ENCODE results near the gene GSN. TPM values are rescaled to one million over a fixed set of nuclear protein-coding genes. Genes with fewer than 3 reads are reported as not detected.
"Not testable (repeated sequence)": the region's sequence is repeated elsewhere in the genome, so short reads cannot be mapped to it uniquely, and the experiment has no call there.

The GSN gene
- total RNA-seq, 1 experiment from 2014 or later = 21.9 TPM

- peak; percentile 20 for DNase-seq (ENCODE audit: unreplicated experiment)
These were observed 21.9 kb downstream of the GSN start for GRCh38 chr9:121289772-121290370.

GRCh38 chr9:121291536-121291935, 23.6 kb downstream of the GSN start:
- ChIA-PET CTCF (interaction anchor here (0.6 to 1.2 kb wide), 3 partner anchors 13 to 156 kb away, joined by 3 to 4 read pairs (median 3); no protein-coding TSS in a partner anchor), POLR2A (interaction anchor here (1.1 kb wide), 1 partner anchor 90 kb away, joined by 3 read pairs; no protein-coding TSS in a partner anchor)
- BruUV-seq (replicated peaks); H3K27me3 Mint-ChIP-seq (ENCODE audit: insufficient read depth, unreplicated experiment); H3K4me3 Mint-ChIP-seq (ENCODE audit: unreplicated experiment); H3K36me3 Mint-ChIP-seq (ENCODE audit: insufficient read depth, unreplicated experiment); DNase-seq (ENCODE audit: unreplicated experiment); intact Hi-C loops (cut with micrococcal nuclease); H3K27ac Mint-ChIP-seq (ENCODE audit: low read depth, unreplicated experiment); H3K9me3 Mint-ChIP-seq (ENCODE audit: unreplicated experiment): not testable (repeated sequence)
- peaks cover 34% of the 10 kb centered on the region for H3K4me1 Mint-ChIP-seq (ENCODE audit: insufficient read depth, unreplicated experiment)

More at GRCh38 chr9:121289772-121290370, 21.9 kb downstream of the GSN start:
- Mint-ChIP-seq H3K27me3 (ENCODE audit: insufficient read depth, unreplicated experiment) (no peaks in the 10 kb centered on the region), H3K9me3 (ENCODE audit: unreplicated experiment) (no peaks in the 10 kb centered on the region), H3K4me1 (ENCODE audit: insufficient read depth, unreplicated experiment) (peaks cover 44% of the 10 kb centered on the region), H3K4me3 (ENCODE audit: unreplicated experiment) (no peak overlapping the region), H3K27ac (ENCODE audit: low read depth, unreplicated experiment) (peak overlapping the region; percentile 80), H3K36me3 (ENCODE audit: insufficient read depth, unreplicated experiment) (peaks cover 4% of the 10 kb centered on the region)
- ChIA-PET POLR2A (interaction anchor here (0.7 to 5.8 kb wide), 7 partner anchors 12 to 83 kb away, joined by 3 to 70 read pairs (median 5); partner anchors contain the start of gene GSN), CTCF (interaction anchor here (0.5 to 6.2 kb wide), 9 partner anchors 12 to 306 kb away, joined by 3 to 53 read pairs (median 7); partner anchors contain the start of genes GSN and RAB14)
- TF ChIP-seq, protein P1, sequence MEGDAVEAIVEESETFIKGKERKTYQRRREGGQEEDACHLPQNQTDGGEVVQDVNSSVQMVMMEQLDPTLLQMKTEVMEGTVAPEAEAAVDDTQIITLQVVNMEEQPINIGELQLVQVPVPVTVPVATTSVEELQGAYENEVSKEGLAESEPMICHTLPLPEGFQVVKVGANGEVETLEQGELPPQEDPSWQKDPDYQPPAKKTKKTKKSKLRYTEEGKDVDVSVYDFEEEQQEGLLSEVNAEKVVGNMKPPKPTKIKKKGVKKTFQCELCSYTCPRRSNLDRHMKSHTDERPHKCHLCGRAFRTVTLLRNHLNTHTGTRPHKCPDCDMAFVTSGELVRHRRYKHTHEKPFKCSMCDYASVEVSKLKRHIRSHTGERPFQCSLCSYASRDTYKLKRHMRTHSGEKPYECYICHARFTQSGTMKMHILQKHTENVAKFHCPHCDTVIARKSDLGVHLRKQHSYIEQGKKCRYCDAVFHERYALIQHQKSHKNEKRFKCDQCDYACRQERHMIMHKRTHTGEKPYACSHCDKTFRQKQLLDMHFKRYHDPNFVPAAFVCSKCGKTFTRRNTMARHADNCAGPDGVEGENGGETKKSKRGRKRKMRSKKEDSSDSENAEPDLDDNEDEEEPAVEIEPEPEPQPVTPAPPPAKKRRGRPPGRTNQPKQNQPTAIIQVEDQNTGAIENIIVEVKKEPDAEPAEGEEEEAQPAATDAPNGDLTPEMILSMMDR (IDR thresholded peaks at IDR 0.05; ENCODE audit: unreplicated experiment) = no peak
- intact Hi-C loops (cut with micrococcal nuclease) = no loop called here
- BruUV-seq (replicated peaks) = no TSS peak

DNA sequence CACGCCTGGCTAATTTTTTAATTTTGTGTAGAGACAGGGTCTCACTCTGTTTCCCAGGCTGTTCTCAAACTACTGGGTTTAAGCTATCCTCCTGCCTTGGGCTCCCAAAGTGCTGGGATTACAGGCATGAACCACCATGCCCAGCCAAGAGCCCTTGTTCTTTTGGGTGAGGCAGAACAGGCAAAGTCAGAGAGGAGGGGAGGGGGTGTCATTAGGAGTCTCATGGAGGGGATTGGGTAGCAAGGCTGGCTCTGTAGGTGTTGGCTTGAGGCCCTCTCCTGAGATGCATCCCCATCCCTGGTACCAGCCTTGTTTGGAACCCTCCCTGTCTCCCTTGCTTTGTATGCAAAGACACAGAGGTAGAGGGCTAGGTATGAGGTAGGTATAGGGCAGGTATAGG, 24.1 kb downstream of the GSN start:
- no peaks in the 10 kb centered on the region for H3K9me3 Mint-ChIP-seq (ENCODE audit: unreplicated experiment)
- intact Hi-C loops (cut with micrococcal nuclease) = no loop called here
- H3K36me3 Mint-ChIP-seq (ENCODE audit: insufficient read depth, unreplicated experiment) = peaks cover 4% of the 10 kb centered on the region
- TF ChIP-seq, protein P1 (IDR thresholded peaks at IDR 0.05; ENCODE audit: unreplicated experiment) = no peak
- DNase-seq (ENCODE audit: unreplicated experiment) = no peak
- CTCF ChIA-PET = interaction anchor here (0.6 to 1.2 kb wide), 3 partner anchors 14 to 156 kb away, joined by 3 to 4 read pairs (median 3); no protein-coding TSS in a partner anchor
- POLR2A ChIA-PET = interaction anchor here (1.1 kb wide), 1 partner anchor 90 kb away, joined by 3 read pairs; no protein-coding TSS in a partner anchor
- H3K4me3 Mint-ChIP-seq (ENCODE audit: unreplicated experiment) = no peak overlapping the region
- BruUV-seq (replicated peaks) = no TSS peak
- no peak overlapping the region for H3K27ac Mint-ChIP-seq (ENCODE audit: low read depth, unreplicated experiment)
- peaks cover 30% of the 10 kb centered on the region for H3K4me1 Mint-ChIP-seq (ENCODE audit: insufficient read depth, unreplicated experiment)
- no peaks in the 10 kb centered on the region for H3K27me3 Mint-ChIP-seq (ENCODE audit: insufficient read depth, unreplicated experiment)

DNA sequence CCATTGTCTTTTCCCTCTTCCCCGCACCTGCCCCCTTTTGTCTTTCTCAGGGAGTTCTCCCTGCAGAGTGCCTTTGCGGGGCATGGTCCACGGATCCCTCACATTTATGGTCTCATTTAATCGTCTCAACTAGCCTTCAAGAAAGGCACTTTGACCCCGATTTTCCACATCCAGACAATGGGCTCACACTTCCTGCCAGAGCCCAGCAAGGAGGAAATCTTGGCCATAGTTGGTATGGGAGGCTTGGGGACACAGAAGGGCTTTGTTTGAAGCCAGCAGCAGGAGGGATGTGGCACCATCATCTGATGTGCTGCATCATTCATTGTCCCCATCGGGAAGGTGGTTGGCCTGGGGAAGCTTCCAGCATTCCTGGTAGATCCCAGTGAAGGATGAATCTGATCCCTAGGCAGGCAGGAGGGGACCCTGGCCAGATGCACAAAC, 24.9 kb downstream of the GSN start:
- H3K4me1 Mint-ChIP-seq (ENCODE audit: insufficient read depth, unreplicated experiment) = peaks cover 22% of the 10 kb centered on the region
- CTCF ChIA-PET = interaction anchor here (0.8 kb wide), 1 partner anchor 14 kb away, joined by 4 read pairs; no protein-coding TSS in a partner anchor
- POLR2A ChIA-PET = interaction anchor here (1.1 kb wide), 1 partner anchor 89 kb away, joined by 3 read pairs; no protein-coding TSS in a partner anchor
- H3K27ac Mint-ChIP-seq (ENCODE audit: low read depth, unreplicated experiment) = no peak overlapping the region
- intact Hi-C loops (cut with micrococcal nuclease) = no loop called here
- H3K27me3 Mint-ChIP-seq (ENCODE audit: insufficient read depth, unreplicated experiment) = no peaks in the 10 kb centered on the region
- TF ChIP-seq, protein P1 (IDR thresholded peaks at IDR 0.05; ENCODE audit: unreplicated experiment) = no peak
- H3K4me3 Mint-ChIP-seq (ENCODE audit: unreplicated experiment) = no peak overlapping the region
- no peak for DNase-seq (ENCODE audit: unreplicated experiment)
- peaks cover 3% of the 10 kb centered on the region for H3K36me3 Mint-ChIP-seq (ENCODE audit: insufficient read depth, unreplicated experiment)
- H3K9me3 Mint-ChIP-seq (ENCODE audit: unreplicated experiment) = no peaks in the 10 kb centered on the region
- BruUV-seq (replicated peaks) = no TSS peak

All from MCF 10A (cell line).